ENCODE measurements around the gene AOPEP.

The AOPEP gene

GRCh38 chr9:94976077-94976476 lies 249.6 kb downstream of the AOPEP start:
- TF ChIP-seq CTCF (IDR thresholded peaks at IDR 0.05; ENCODE audit: low read depth, low read length) = no peak
- H3K4me3 ChIP-seq (ENCODE audit: low read depth, low read length) = no peak overlapping the region

GRCh38 chr9:94977416-94977815 lies 250.9 kb downstream of the AOPEP start:
- no peak for TF ChIP-seq CTCF (IDR thresholded peaks at IDR 0.05; ENCODE audit: low read depth, low read length)
- H3K4me3 ChIP-seq (ENCODE audit: low read depth, low read length) = no peak overlapping the region

- no peak overlapping the region for H3K4me3 ChIP-seq (ENCODE audit: low read depth, low read length)
- TF ChIP-seq CTCF (IDR thresholded peaks at IDR 0.05; ENCODE audit: low read depth, low read length) = no peak
These were observed 253.5 kb downstream of the AOPEP start for GRCh38 chr9:94979904-94980507.

- TF ChIP-seq CTCF (IDR thresholded peaks at IDR 0.05; ENCODE audit: low read depth, low read length) = no peak
- no peak overlapping the region for H3K4me3 ChIP-seq (ENCODE audit: low read depth, low read length)
These were observed 254.6 kb downstream of the AOPEP start for GRCh38 chr9:94980947-94981722.

GRCh38 chr9:94981723-94982090 lies 255.2 kb downstream of the AOPEP start:
- no peak overlapping the region for H3K4me3 ChIP-seq (ENCODE audit: low read depth, low read length)

GRCh38 chr9:94982211-94982610 lies 255.7 kb downstream of the AOPEP start:
- TF ChIP-seq CTCF (IDR thresholded peaks at IDR 0.05; ENCODE audit: low read depth, low read length) = no peak
- H3K4me3 ChIP-seq (ENCODE audit: low read depth, low read length) = no peak overlapping the region

More at GRCh38 chr9:94981723-94982090, 255.2 kb downstream of the AOPEP start:
- no peak for TF ChIP-seq CTCF (IDR thresholded peaks at IDR 0.05; ENCODE audit: low read depth, low read length)

- no peak for TF ChIP-seq CTCF (IDR thresholded peaks at IDR 0.05; ENCODE audit: low read depth, low read length)
- no peak overlapping the region for H3K4me3 ChIP-seq (ENCODE audit: low read depth, low read length)
These were observed 257.1 kb downstream of the AOPEP start for GRCh38 chr9:94983552-94983951.

All from WI38 (cell line).